Peyer's patch (tissue), 4 donors: ENCODE measurements around the gene KDM4C. TPM values are rescaled to one million over a fixed set of nuclear protein-coding genes. Genes with fewer than 3 reads are reported as not detected.
"Not testable (repeated sequence)": the region's sequence is repeated elsewhere in the genome, so short reads cannot be mapped to it uniquely, and the experiment has no call there.

Experiments
- DNase-seq, 3 donors: peaks; one replicate each; pipeline ENCODE4 v3.0.0-alpha.2; 2017 to 2019
- H3K27ac ChIP-seq, 4 donors: fragments of 200-600 bp; sonication (generic); one replicate each; pipeline ENCODE4 v1.5.1; 2016 to 2019
- H3K27me3 ChIP-seq, 2 donors: fragments of 200-600 bp; sonication (generic); one replicate each; pipeline ENCODE4 v1.5.1; 2019
- H3K36me3 ChIP-seq, 3 donors: fragments of 200-600 bp; sonication (generic); one replicate each; pipeline ENCODE4 v1.5.1; 2016 to 2019
- H3K4me1 ChIP-seq, 4 donors: fragments of 200-600 bp; sonication (generic); one replicate each; pipeline ENCODE4 v1.5.1; 2016 to 2019
- H3K4me3 ChIP-seq, 4 donors: fragments of 200-600 bp; sonication (generic); 1 replicate in 3 of 4; 2 replicates in 1 of 4; pipeline ENCODE4 v1.5.1; 2016 to 2019; ENCODE audit warnings: mild to moderate bottlenecking in 1 of 4
- H3K9me3 ChIP-seq, 4 donors: fragments of 200-600 bp; sonication (generic); one replicate each; pipeline ENCODE4 v1.5.1; 2016 to 2019; ENCODE audit warnings: mild to moderate bottlenecking in 1 of 4
- CTCF ChIP-seq, 6 experiments: fragments of 450-650 bp in 4 of 6; fragments of 200-600 bp in 2 of 6; sonication (generic) in 1 of 6; IDR thresholded peaks; one replicate each; pipeline ENCODE4 v1.5.1; 2017 to 2019; ENCODE audit warnings: antibody characterized with exemption in 6 of 6, mild to moderate bottlenecking in 3 of 6, moderate library complexity in 1 of 6
- POLR2A ChIP-seq, 2 donors: fragments of 450-650 bp; IDR thresholded peaks; one replicate each; pipeline ENCODE4 v1.5.1; 2017; ENCODE audit warnings: antibody characterized with exemption in 2 of 2, mild to moderate bottlenecking in 2 of 2, moderate library complexity in 2 of 2
- total RNA-seq, 4 donors: library from RNA; depleted of rRNA; stranded (reverse); fragments of >200 nt; gene quantifications; one replicate each; pipeline ENCODE4 v1.1.0, GENCODE V29; 2016

Gene KDM4C
- total RNA-seq, 4 donors from 2014 or later: 90.7 to 125 (median 107) TPM

- Histone ChIP-seq H3K27me3 (no peaks in the 10 kb centered on the region), H3K9me3 (no peaks in the 10 kb centered on the region), H3K36me3 (peaks cover 0 to 13% (median 0%) of the 10 kb centered on the region in 3 donors), H3K4me1 (no peaks in the 10 kb centered on the region), H3K4me3 (no peak overlapping the region), H3K27ac (no peak overlapping the region)
- DNase-seq: no peak
- TF ChIP-seq CTCF (IDR thresholded peaks at IDR 0.05) (no peak), POLR2A (IDR thresholded peaks at IDR 0.05) (no peak)
These were observed 270.8 kb downstream of the KDM4C start for GRCh38 chr9:7028591-7028990.

DNA sequence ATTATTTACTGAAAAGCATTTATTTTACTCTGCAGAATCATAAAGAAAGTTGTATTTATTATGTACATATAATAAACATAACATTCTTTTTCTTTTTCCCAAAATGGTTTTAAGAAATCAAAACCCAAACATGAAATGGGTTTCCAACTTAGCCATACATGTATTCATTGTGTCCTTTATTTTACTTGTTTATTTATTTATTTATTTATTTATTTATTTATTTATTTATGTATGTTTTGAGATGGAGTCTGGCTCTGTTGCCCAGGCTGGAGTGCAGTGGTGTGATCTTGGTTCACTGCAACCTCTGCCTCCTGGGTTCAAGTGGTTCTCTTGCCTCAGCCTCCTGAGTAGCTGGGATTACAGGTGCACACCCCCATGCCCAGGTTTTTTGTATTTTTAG is 273.2 kb downstream of the KDM4C start:
- H3K9me3 ChIP-seq, DNase-seq, H3K4me3 ChIP-seq, H3K27ac ChIP-seq, H3K27me3 ChIP-seq, H3K4me1 ChIP-seq: not testable (repeated sequence)
- H3K36me3 ChIP-seq: peaks cover 0 to 13% (median 0%) of the 10 kb centered on the region in 3 donors

- Histone ChIP-seq H3K27me3 (no peaks in the 10 kb centered on the region), H3K9me3 (no peaks in the 10 kb centered on the region), H3K36me3 (peaks cover 0 to 2% (median 0%) of the 10 kb centered on the region in 3 donors), H3K27ac (no peak overlapping the region), H3K4me1 (no peaks in the 10 kb centered on the region), H3K4me3 (no peak overlapping the region)
- DNase-seq: no peak
- TF ChIP-seq POLR2A (IDR thresholded peaks at IDR 0.05): no peak
- no peak for TF ChIP-seq CTCF (IDR thresholded peaks at IDR 0.05)
These were observed 275.6 kb downstream of the KDM4C start for GRCh38 chr9:7033076-7034045.

DNA sequence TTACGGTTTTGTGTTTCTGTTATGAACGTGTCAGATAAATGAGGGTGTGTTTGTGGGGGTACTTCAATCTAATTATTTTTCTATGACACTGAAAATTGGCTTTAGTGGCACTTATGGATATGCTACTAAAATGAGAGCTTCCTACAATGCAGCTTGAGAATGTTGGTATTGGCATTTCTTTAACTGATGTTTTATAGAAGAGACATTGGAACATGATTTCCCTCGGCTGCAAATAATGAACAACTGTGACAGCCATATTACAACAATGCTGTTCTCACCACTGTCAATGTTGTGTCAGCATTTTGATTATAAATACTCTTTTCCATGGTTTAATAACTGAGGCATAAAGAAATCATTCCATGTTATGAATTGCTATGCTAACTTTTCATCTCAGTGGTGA is 279.4 kb downstream of the KDM4C start:
- TF ChIP-seq POLR2A (IDR thresholded peaks at IDR 0.05) (no peak), CTCF (IDR thresholded peaks at IDR 0.05) (no peak)
- no peak overlapping the region for H3K4me3 ChIP-seq
- no peaks in the 10 kb centered on the region for H3K9me3 ChIP-seq
- H3K27me3 ChIP-seq: no peaks in the 10 kb centered on the region
- no peaks in the 10 kb centered on the region for H3K36me3 ChIP-seq
- no peak for DNase-seq
- no peaks in the 10 kb centered on the region for H3K4me1 ChIP-seq
- H3K27ac ChIP-seq: no peak overlapping the region

DNA sequence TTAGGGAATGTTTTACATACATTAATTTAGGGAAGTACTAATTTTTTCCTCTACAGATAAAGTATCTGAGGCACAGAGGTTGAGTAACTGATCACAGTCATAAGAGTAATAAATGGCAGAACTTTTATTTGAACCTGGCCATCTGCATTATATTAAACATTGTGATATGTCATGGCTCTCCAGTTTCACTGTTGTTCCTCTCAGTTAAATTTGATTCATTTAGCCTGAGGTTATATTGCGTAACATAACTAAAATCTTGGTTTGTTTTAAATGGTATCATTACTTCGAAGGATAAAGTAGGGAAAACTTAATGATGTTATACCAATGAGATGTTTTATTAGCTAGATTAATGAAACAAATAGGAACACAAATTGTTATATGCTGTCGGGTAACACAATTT is 284.4 kb downstream of the KDM4C start:
- Histone ChIP-seq H3K36me3 (peaks cover 0 to 4% (median 0%) of the 10 kb centered on the region in 3 donors), H3K27ac (no peak overlapping the region), H3K9me3 (no peaks in the 10 kb centered on the region), H3K4me1 (no peaks in the 10 kb centered on the region), H3K4me3 (no peak overlapping the region), H3K27me3 (no peaks in the 10 kb centered on the region)
- no peak for DNase-seq
- TF ChIP-seq CTCF (IDR thresholded peaks at IDR 0.05): no peak
- TF ChIP-seq POLR2A (IDR thresholded peaks at IDR 0.05): no peak

DNA sequence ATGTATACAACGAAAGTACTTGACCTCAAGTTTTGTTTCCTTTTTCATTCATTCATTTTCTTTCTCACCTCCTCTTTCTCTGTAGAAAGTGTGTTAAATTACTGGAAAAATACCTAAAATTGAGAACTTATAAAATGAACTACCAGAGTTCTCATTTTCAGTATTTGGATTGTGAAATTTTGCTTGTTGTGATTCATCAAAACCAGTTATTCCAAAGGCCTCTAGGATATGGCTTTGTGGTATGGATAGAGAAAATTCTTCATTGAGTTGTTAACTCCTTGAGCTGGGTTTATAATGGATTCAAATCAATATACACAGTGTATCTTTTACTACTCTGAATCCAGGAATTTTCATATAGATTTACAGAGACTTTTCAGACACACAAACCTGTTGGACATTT is 287.6 kb downstream of the KDM4C start:
- DNase-seq: no peak

More for the DNA sequence above, 287.6 kb downstream of the KDM4C start:
- Histone ChIP-seq H3K36me3 (peaks cover 0 to 16% (median 0%) of the 10 kb centered on the region in 3 donors), H3K4me3 (no peak overlapping the region), H3K4me1 (no peaks in the 10 kb centered on the region), H3K9me3 (no peaks in the 10 kb centered on the region), H3K27me3 (no peaks in the 10 kb centered on the region), H3K27ac (no peak overlapping the region)
- TF ChIP-seq CTCF (IDR thresholded peaks at IDR 0.05) (no peak), POLR2A (IDR thresholded peaks at IDR 0.05) (no peak)
